ENCODE measurements around the gene PDE4D. TPM values are rescaled to one million over a fixed set of nuclear protein-coding genes. Genes with fewer than 3 reads are reported as not detected.

Gene PDE4D
- total and polyA plus RNA-seq, 2 donors (not counting 1 experiment from before 2014, with no cell fraction given), result 14.9 to 171 TPM

DNA sequence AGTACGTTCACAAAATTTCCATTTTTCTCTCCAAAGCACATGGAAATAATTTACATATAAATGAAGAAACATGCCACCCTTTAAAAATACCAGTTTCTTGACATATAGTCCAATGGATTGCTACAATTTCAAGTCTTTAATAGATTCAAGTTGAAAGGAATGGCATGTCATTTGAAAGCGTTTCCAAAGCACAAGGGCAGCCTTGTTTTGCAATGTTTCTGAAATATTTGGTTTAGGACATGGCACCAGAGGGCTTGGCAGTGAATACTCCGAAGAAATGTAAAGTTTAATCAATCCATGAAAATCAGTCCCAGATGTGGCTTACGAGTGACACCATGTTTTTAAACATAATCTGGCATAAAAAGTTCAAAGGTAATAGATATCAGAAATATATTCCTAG is 333.7 kb downstream of the PDE4D start:
- no peak overlapping the region for H3K27ac Mint-ChIP-seq
- Histone ChIP-seq H4K20me1 (ENCODE audit: control insufficient read depth, insufficient read depth, low read length, poor library complexity, severe bottlenecking) (no peaks in the 10 kb centered on the region), H3K27me3 (replicated peaks in 1 of 4; ENCODE audit: control extremely low read depth in 1 of 4, control insufficient read depth in 3 of 4, insufficient read depth in 4 of 4, low read length in 3 of 4) (no peaks in the 10 kb centered on the region), H3K27ac (ENCODE audit: low read length in 2 of 2) (no peak overlapping the region), H3K79me2 (ENCODE audit: control insufficient read depth, insufficient read depth, low read length) (no peaks in the 10 kb centered on the region), H2AFZ (ENCODE audit: insufficient read depth, low read depth, low read length, poor library complexity, severe bottlenecking) (no peak overlapping the region), H3K9ac (ENCODE audit: low read length) (no peak overlapping the region), H3K4me2 (replicated peaks; ENCODE audit: low read depth, low read length, poor library complexity, severe bottlenecking) (no peak overlapping the region), H3K4me3 (ENCODE audit: control extremely low read depth in 1 of 5, extremely low read depth in 1 of 5, insufficient read depth in 1 of 5, low read depth in 2 of 5, low read length in 4 of 5) (no peak overlapping the region), H3K4me1 (ENCODE audit: control insufficient read depth in 2 of 2, insufficient read depth in 2 of 2, low read length in 2 of 2) (peaks cover 33 to 35% of the 10 kb centered on the region in 2 donors), H3K9me3 (ENCODE audit: control extremely low read depth in 1 of 3, control insufficient read depth in 2 of 3, insufficient read depth in 1 of 3, low read length in 2 of 3) (no peaks in the 10 kb centered on the region), H3K36me3 (replicated peaks in 1 of 2; ENCODE audit: control extremely low read depth in 1 of 2, control insufficient read depth in 1 of 2, extremely low read depth in 1 of 2, insufficient read depth in 2 of 2, low read length in 1 of 2) (no peaks in the 10 kb centered on the region)
- H3K27me3 Mint-ChIP-seq, result no peaks in the 10 kb centered on the region
- CTCF ChIA-PET, result no interaction called here
- whole genome bisulfite sequencing (ENCODE audit: insufficient coverage), result no CpG with 5 or more reads among the region's 4 CpGs
- TF ChIP-seq, protein P1, sequence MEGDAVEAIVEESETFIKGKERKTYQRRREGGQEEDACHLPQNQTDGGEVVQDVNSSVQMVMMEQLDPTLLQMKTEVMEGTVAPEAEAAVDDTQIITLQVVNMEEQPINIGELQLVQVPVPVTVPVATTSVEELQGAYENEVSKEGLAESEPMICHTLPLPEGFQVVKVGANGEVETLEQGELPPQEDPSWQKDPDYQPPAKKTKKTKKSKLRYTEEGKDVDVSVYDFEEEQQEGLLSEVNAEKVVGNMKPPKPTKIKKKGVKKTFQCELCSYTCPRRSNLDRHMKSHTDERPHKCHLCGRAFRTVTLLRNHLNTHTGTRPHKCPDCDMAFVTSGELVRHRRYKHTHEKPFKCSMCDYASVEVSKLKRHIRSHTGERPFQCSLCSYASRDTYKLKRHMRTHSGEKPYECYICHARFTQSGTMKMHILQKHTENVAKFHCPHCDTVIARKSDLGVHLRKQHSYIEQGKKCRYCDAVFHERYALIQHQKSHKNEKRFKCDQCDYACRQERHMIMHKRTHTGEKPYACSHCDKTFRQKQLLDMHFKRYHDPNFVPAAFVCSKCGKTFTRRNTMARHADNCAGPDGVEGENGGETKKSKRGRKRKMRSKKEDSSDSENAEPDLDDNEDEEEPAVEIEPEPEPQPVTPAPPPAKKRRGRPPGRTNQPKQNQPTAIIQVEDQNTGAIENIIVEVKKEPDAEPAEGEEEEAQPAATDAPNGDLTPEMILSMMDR (IDR thresholded peaks at IDR 0.05), result no peak
- TF ChIP-seq EZH2 (IDR thresholded peaks at IDR 0.05; ENCODE audit: borderline replicate concordance, insufficient read depth, low read depth, low read length, poor library complexity, severe bottlenecking), result no peak
- ATAC-seq (ENCODE audit: low read depth) (no peak), DNase-seq (no peak)
- H3K4me1 Mint-ChIP-seq, result peaks cover 45% of the 10 kb centered on the region
- peaks cover 2% of the 10 kb centered on the region for H3K9me3 Mint-ChIP-seq (ENCODE audit: insufficient read depth)
- POLR2A ChIA-PET, result no interaction called here
- intact Hi-C loops (cut with micrococcal nuclease), result loop anchor here (5.0 to 10.0 kb wide), 3 partner anchors 53 to 965 kb away; no protein-coding TSS in a partner anchor
- no peak overlapping the region for H3K4me3 Mint-ChIP-seq

DNA sequence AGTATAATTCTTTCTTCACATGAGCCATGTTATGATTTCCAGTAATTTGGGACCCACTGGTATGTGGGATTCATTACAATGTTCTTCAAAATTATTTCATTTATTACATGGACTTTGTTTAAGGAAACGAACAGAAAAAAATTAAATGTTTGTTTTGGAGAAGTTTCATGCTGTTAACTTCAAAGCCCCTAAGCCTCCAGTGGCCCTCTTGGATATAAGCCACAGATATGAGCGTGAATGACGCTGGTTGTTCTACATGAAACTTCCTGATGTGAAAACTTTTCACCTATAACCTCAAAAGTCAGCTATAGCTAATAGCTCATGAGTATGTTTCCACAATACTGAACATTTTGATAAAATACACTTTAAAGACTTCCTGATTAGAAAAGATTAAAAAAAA is 334.2 kb downstream of the PDE4D start:
- CTCF ChIA-PET, result interaction anchor here (1.2 to 1.4 kb wide), 3 partner anchors 14 to 101 kb away, joined by 3 to 4 read pairs (median 3); no protein-coding TSS in a partner anchor
- POLR2A ChIA-PET, result no interaction called here
- Histone ChIP-seq H3K4me3 (ENCODE audit: control extremely low read depth in 1 of 5, extremely low read depth in 1 of 5, insufficient read depth in 1 of 5, low read depth in 2 of 5, low read length in 4 of 5) (no peak overlapping the region), H3K27me3 (replicated peaks in 1 of 4; ENCODE audit: control extremely low read depth in 1 of 4, control insufficient read depth in 3 of 4, insufficient read depth in 4 of 4, low read length in 3 of 4) (no peaks in the 10 kb centered on the region), H3K79me2 (ENCODE audit: control insufficient read depth, insufficient read depth, low read length) (no peaks in the 10 kb centered on the region), H2AFZ (ENCODE audit: insufficient read depth, low read depth, low read length, poor library complexity, severe bottlenecking) (no peak overlapping the region), H3K4me1 (ENCODE audit: control insufficient read depth in 2 of 2, insufficient read depth in 2 of 2, low read length in 2 of 2) (peaks cover 27 to 29% of the 10 kb centered on the region in 2 donors), H4K20me1 (ENCODE audit: control insufficient read depth, insufficient read depth, low read length, poor library complexity, severe bottlenecking) (no peaks in the 10 kb centered on the region), H3K9me3 (ENCODE audit: control extremely low read depth in 1 of 3, control insufficient read depth in 2 of 3, insufficient read depth in 1 of 3, low read length in 2 of 3) (no peaks in the 10 kb centered on the region), H3K36me3 (replicated peaks in 1 of 2; ENCODE audit: control extremely low read depth in 1 of 2, control insufficient read depth in 1 of 2, extremely low read depth in 1 of 2, insufficient read depth in 2 of 2, low read length in 1 of 2) (no peaks in the 10 kb centered on the region), H3K4me2 (replicated peaks; ENCODE audit: low read depth, low read length, poor library complexity, severe bottlenecking) (no peak overlapping the region), H3K9ac (ENCODE audit: low read length) (no peak overlapping the region), H3K27ac (ENCODE audit: low read length in 2 of 2) (no peak overlapping the region)
- no peak overlapping the region for H3K27ac Mint-ChIP-seq
- intact Hi-C loops (cut with micrococcal nuclease), result no loop called here
- no CpG with 5 or more reads among the region's 3 CpGs for WGBS (ENCODE audit: insufficient coverage)
- no peak for ATAC-seq (ENCODE audit: low read depth)
- H3K27me3 Mint-ChIP-seq, result no peaks in the 10 kb centered on the region
- no peak for TF ChIP-seq EZH2 (IDR thresholded peaks at IDR 0.05; ENCODE audit: borderline replicate concordance, insufficient read depth, low read depth, low read length, poor library complexity, severe bottlenecking)
- peaks cover 41% of the 10 kb centered on the region for H3K4me1 Mint-ChIP-seq
- DNase-seq, result no peak
- no peak overlapping the region for H3K4me3 Mint-ChIP-seq
- H3K9me3 Mint-ChIP-seq (ENCODE audit: insufficient read depth), result peaks cover 2% of the 10 kb centered on the region
